ENCODE measurements around the gene RNGTT. TPM values are rescaled to one million over a fixed set of nuclear protein-coding genes. Genes with fewer than 3 reads are reported as not detected.

Gene RNGTT
- total RNA-seq, 1 donor: 24.9 TPM

- TF ChIP-seq CTCF (IDR thresholded peaks at IDR 0.05; ENCODE audit: insufficient read depth, low read length): no peak
- no peak for DNase-seq (ENCODE audit: low read depth)
- no peak overlapping the region for H3K4me3 ChIP-seq (ENCODE audit: low read depth, low read length)
These were observed 390.8 kb downstream of the RNGTT start for GRCh38 chr6:88572449-88573139.

GRCh38 chr6:88569959-88570358, 393.5 kb downstream of the RNGTT start:
- H3K4me3 ChIP-seq (ENCODE audit: low read depth, low read length): no peak overlapping the region
- no peak for TF ChIP-seq CTCF (IDR thresholded peaks at IDR 0.05; ENCODE audit: insufficient read depth, low read length)
- DNase-seq (ENCODE audit: low read depth): no peak

GRCh38 chr6:88567696-88568095, 395.7 kb downstream of the RNGTT start:
- DNase-seq (ENCODE audit: low read depth): no peak
- no peak for TF ChIP-seq CTCF (IDR thresholded peaks at IDR 0.05; ENCODE audit: insufficient read depth, low read length)
- no peak overlapping the region for H3K4me3 ChIP-seq (ENCODE audit: low read depth, low read length)

- DNase-seq (ENCODE audit: low read depth): no peak
- H3K4me3 ChIP-seq (ENCODE audit: low read depth, low read length): no peak overlapping the region
- TF ChIP-seq CTCF (IDR thresholded peaks at IDR 0.05; ENCODE audit: insufficient read depth, low read length): no peak
These were observed 396.5 kb downstream of the RNGTT start for GRCh38 chr6:88566746-88567534.

- TF ChIP-seq CTCF (IDR thresholded peaks at IDR 0.05; ENCODE audit: insufficient read depth, low read length): no peak
- DNase-seq (ENCODE audit: low read depth): no peak
- no peak overlapping the region for H3K4me3 ChIP-seq (ENCODE audit: low read depth, low read length)
These were observed 397.6 kb downstream of the RNGTT start for GRCh38 chr6:88565836-88566235.

- TF ChIP-seq CTCF (IDR thresholded peaks at IDR 0.05; ENCODE audit: insufficient read depth, low read length): no peak
- DNase-seq (ENCODE audit: low read depth): no peak
- H3K4me3 ChIP-seq (ENCODE audit: low read depth, low read length): no peak overlapping the region
These were observed 398.0 kb downstream of the RNGTT start for GRCh38 chr6:88565409-88565811.

Data from fibroblast of the aortic adventitia (primary cell).